Endothelial cell of umbilical vein (primary cell): ENCODE data around the gene FAM83C.

Source experiments
- CTCF ChIP-seq, 2 donors: IDR thresholded peaks; 1 replicate in 1 of 2; 2 replicates in 1 of 2; pipeline ENCODE4 v1.5.1; 2011; ENCODE audit warnings: low read length in 2 of 2, mild to moderate bottlenecking in 2 of 2, moderate library complexity in 2 of 2, control low read depth in 1 of 2, inconsistent platforms in 1 of 2, low read depth in 1 of 2; ENCODE audit not compliant: insufficient read depth in 1 of 2; ENCODE audit errors: extremely low read depth in 1 of 2
- POLR2A ChIP-seq: IDR thresholded peaks from 2 replicates; pipeline ENCODE4 v1.6.1; 2012; ENCODE audit warnings: low read depth, mild to moderate bottlenecking, control low read depth, low read length

DNA sequence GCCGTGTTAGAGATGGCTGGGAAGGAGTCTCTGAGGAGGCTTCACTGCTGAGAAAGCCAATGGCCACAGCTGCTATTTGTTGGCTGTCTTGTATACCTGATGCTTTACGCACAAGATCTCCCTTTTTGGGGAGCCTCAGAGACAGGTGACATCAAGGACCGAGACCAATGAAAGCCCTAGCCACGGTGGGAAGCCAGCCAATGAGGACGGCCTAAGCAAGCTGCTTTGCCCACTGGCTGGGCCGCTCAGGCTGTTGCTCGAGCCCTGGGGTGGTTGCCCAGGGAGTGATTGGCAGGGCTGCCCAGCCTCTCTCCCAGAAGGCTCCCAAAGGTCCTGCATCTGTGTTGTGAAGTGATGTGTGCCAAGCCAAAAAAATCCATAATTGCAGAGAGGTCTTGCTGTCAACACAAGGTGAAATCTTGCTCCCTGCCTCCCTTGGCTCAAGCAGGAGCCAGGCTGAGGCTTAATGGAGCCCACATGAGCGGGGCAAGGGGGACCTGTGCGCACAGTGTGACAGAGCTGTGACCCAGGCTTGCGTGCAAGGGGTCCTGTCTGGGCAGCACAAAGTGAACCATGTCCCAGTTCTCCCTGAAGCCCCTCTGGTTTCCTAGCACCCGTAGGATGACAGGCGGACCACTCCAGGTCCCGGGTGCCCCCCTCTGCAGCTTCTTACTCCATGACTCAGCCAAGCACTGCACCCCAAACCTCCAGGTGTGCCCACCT is 18.6 kb downstream of the FAM83C start:
- no peak for TF ChIP-seq CTCF (IDR thresholded peaks at IDR 0.05; ENCODE audit: extremely low read depth in 1 of 2, insufficient read depth in 1 of 2, low read depth in 1 of 2, low read length in 2 of 2)
- TF ChIP-seq POLR2A = no peak
